Right renal pelvis (tissue), 4 donors: ENCODE measurements around the gene ANTXRL. TPM values are rescaled to one million over a fixed set of nuclear protein-coding genes. Genes with fewer than 3 reads are reported as not detected.
"Not testable (repeated sequence)": the region's sequence is repeated elsewhere in the genome, so short reads cannot be mapped to it uniquely, and the experiment has no call there.

Experiments used
- DNase-seq, 4 donors: peaks; one replicate each; pipeline ENCODE4 v3.0.0-alpha.2; 2013; ENCODE audit warnings: low read depth in 4 of 4, low spot score in 3 of 4, missing footprints in 1 of 4
- polyA plus RNA-seq, 4 donors: library from polyadenylated mRNA; unstranded; fragments of 120-200 nt; gene quantifications; one replicate each; pipeline ENCODE4 v1.2.1, GENCODE V29; 2013; ENCODE audit not compliant: insufficient read length in 4 of 4

Gene ANTXRL
- polyA plus RNA-seq, 4 donors = not detected

- no peak for DNase-seq
These were observed 19.2 kb downstream of the ANTXRL start for GRCh38 chr10:46305986-46306385.

- DNase-seq = no peak
These were observed 19.9 kb downstream of the ANTXRL start for GRCh38 chr10:46306516-46307184.

- DNase-seq = no peak
These were observed 20.7 kb downstream of the ANTXRL start for GRCh38 chr10:46307281-46308112.

- no peak for DNase-seq
These were observed 21.3 kb downstream of the ANTXRL start for GRCh38 chr10:46308113-46308415.

- no peak for DNase-seq
These were observed 22.1 kb downstream of the ANTXRL start for GRCh38 chr10:46308666-46309450.

GRCh38 chr10:46309511-46310142, 22.8 kb downstream of the ANTXRL start:
- DNase-seq = no peak

GRCh38 chr10:46310143-46310514, 23.3 kb downstream of the ANTXRL start:
- DNase-seq = no peak

- DNase-seq = no peak
These were observed 24.1 kb downstream of the ANTXRL start for GRCh38 chr10:46310851-46311250.

- no peak for DNase-seq
These were observed 24.7 kb downstream of the ANTXRL start for GRCh38 chr10:46311501-46311951.

GRCh38 chr10:46311961-46312431, 25.2 kb downstream of the ANTXRL start:
- DNase-seq = not testable (repeated sequence)

GRCh38 chr10:46312953-46313352, 26.2 kb downstream of the ANTXRL start:
- no peak for DNase-seq

- no peak for DNase-seq
These were observed 27.3 kb downstream of the ANTXRL start for GRCh38 chr10:46314071-46314470.

GRCh38 chr10:46315071-46315860, 28.5 kb downstream of the ANTXRL start:
- DNase-seq = not testable (repeated sequence)

GRCh38 chr10:46317370-46317769, 30.6 kb downstream of the ANTXRL start:
- DNase-seq = no peak

- DNase-seq = no peak
These were observed 31.1 kb downstream of the ANTXRL start for GRCh38 chr10:46317889-46318288.

- no peak for DNase-seq
These were observed 32.0 kb downstream of the ANTXRL start for GRCh38 chr10:46318799-46319198.

GRCh38 chr10:46319389-46319788, 32.6 kb downstream of the ANTXRL start:
- DNase-seq = no peak

- no peak for DNase-seq
These were observed 35.0 kb downstream of the ANTXRL start for GRCh38 chr10:46321770-46322169.

GRCh38 chr10:46323176-46323575, 36.4 kb downstream of the ANTXRL start:
- DNase-seq = no peak

- no peak for DNase-seq
These were observed 38.2 kb downstream of the ANTXRL start for GRCh38 chr10:46325021-46325420.
